SK-N-SH treated with all-trans-retinoic acid at 6 μM for 48 hours (cell line): ENCODE measurements around the gene GNAQ.

ENCODE experiments used
- PATZ1 ChIP-seq: fragments of 250-450 bp; sonication (Bioruptor Pico); IDR thresholded peaks from 2 replicates; pipeline ENCODE4 v1.8.0; 2020; ENCODE audit warnings: mild to moderate bottlenecking, moderate library complexity, borderline replicate concordance
- PPARA ChIP-seq: fragments of 250-450 bp; sonication (Bioruptor Pico); IDR thresholded peaks from 2 replicates; pipeline ENCODE4 v1.5.0; 2020; ENCODE audit warnings: mild to moderate bottlenecking, borderline replicate concordance
- RARB ChIP-seq: fragments of 250-450 bp; sonication (Bioruptor Pico); IDR thresholded peaks from 2 replicates; pipeline ENCODE4 v1.8.0; 2021; ENCODE audit warnings: mild to moderate bottlenecking, moderate library complexity
- TCF4 ChIP-seq: fragments of 250-450 bp; sonication (Bioruptor Pico); IDR thresholded peaks from 2 replicates; pipeline ENCODE4 v1.8.0; 2021; ENCODE audit warnings: mild to moderate bottlenecking, moderate library complexity, borderline replicate concordance
- TOX ChIP-seq: fragments of 250-450 bp; sonication (Bioruptor Pico); IDR thresholded peaks from 2 replicates; pipeline ENCODE4 v1.8.0; 2021; ENCODE audit warnings: mild to moderate bottlenecking, moderate library complexity, borderline replicate concordance
- ZNF565 ChIP-seq: fragments of 450-650 bp; formaldehyde crosslinking; conservative IDR thresholded peaks from 2 replicates; pipeline ENCODE4 v1.5.0; 2020; ENCODE audit warnings: low read depth, mild to moderate bottlenecking, moderate library complexity
- ZNF8 ChIP-seq: fragments of 450-650 bp; formaldehyde crosslinking; IDR thresholded peaks from 2 replicates; pipeline ENCODE4 v1.5.0; 2020; ENCODE audit warnings: mild to moderate bottlenecking, moderate library complexity

- TF ChIP-seq PATZ1 (CRISPR knock-in tag) (no peak), TCF4 (CRISPR knock-in tag) (no peak), TOX (CRISPR knock-in tag) (no peak), RARB (CRISPR knock-in tag) (no peak), ZNF8 (no peak), PPARA (no peak), ZNF565 (CRISPR knock-in tag) (no peak)
Measured at GRCh38 chr9:77903666-77904285, 127.8 kb downstream of the GNAQ start.
